Thyroid gland (tissue), 4 donors: ENCODE measurements around the gene C11orf91. TPM values are rescaled to one million over a fixed set of nuclear protein-coding genes. Genes with fewer than 3 reads are reported as not detected.
"Not testable (repeated sequence)": the region's sequence is repeated elsewhere in the genome, so short reads cannot be mapped to it uniquely, and the experiment has no call there.

Experiments used
- DNase-seq, 2 donors: peaks; one replicate each; pipeline ENCODE4 v3.0.0-alpha.2; 2019
- H3K27ac ChIP-seq, 3 donors: fragments of 200-600 bp; sonication (generic); 1 replicate in 2 of 3; 2 replicates in 1 of 3; pipeline ENCODE4 v1.5.1; 2016 to 2019; ENCODE audit warnings: mild to moderate bottlenecking in 1 of 3, moderate library complexity in 1 of 3
- H3K27me3 ChIP-seq: fragments of 200-600 bp; sonication (generic); one replicate; pipeline ENCODE4 v1.5.1; 2019
- H3K36me3 ChIP-seq, 2 donors: fragments of 200-600 bp; sonication (generic); one replicate each; pipeline ENCODE4 v1.5.1; 2016 to 2019
- H3K4me1 ChIP-seq, 2 donors: fragments of 200-600 bp; sonication (generic); one replicate each; pipeline ENCODE4 v1.5.1; 2017 to 2019
- H3K4me3 ChIP-seq, 3 donors: fragments of 200-600 bp; sonication (generic); replicated peaks in 1 of 3; 1 replicate in 2 of 3; 2 replicates in 1 of 3; pipeline ENCODE4 v1.5.1; 2016; ENCODE audit warnings: mild to moderate bottlenecking in 1 of 3
- H3K9me3 ChIP-seq: fragments of 200-600 bp; sonication (generic); one replicate; pipeline ENCODE4 v1.5.1; 2017
- CTCF ChIP-seq, 6 experiments: fragments of 200-600 bp in 3 of 6; fragments of 450-650 bp in 3 of 6; sonication (generic) in 3 of 6; IDR thresholded peaks; one replicate each; pipeline ENCODE4 v1.5.1; 2016 to 2019; ENCODE audit warnings: antibody characterized with exemption in 6 of 6, mild to moderate bottlenecking in 2 of 6, inconsistent platforms in 1 of 6, moderate library complexity in 1 of 6
- POLR2A ChIP-seq, 2 donors: fragments of 450-650 bp; IDR thresholded peaks; one replicate each; pipeline ENCODE4 v1.6.1; 2017; ENCODE audit warnings: antibody characterized with exemption in 2 of 2, mild to moderate bottlenecking in 2 of 2, moderate library complexity in 1 of 2
- WGBS, 2 donors: methylation state at CpG; one replicate each; pipeline ENCODE4 v1.1.5; 2017; 5-methylcytosine and 5-hydroxymethylcytosine counted together
- intact Hi-C: fragments of 100-400 bp; cut with DNase I; formaldehyde crosslinking; loops from one replicate; pipeline ENCODE4 v1.15.1; 2023
- total RNA-seq, 4 donors: library from RNA; depleted of rRNA; stranded (reverse); fragments of >200 nt; gene quantifications; one replicate each; pipeline ENCODE4 v1.2.3, GENCODE V29; 2016

Gene C11orf91
- total RNA-seq, 4 donors from 2014 or later, result not detected

- Histone ChIP-seq H3K36me3 (no peaks in the 10 kb centered on the region), H3K9me3 (no peaks in the 10 kb centered on the region), H3K4me3 (peak overlapping the region in 1 of 3 donors; percentile 89), H3K27me3 (no peaks in the 10 kb centered on the region), H3K27ac (peak overlapping the region; percentile 64 to 97 (median 97)), H3K4me1 (peaks cover 22 to 29% of the 10 kb centered on the region in 2 donors)
- 72 to 80% methylated on average over 7 of the region's 7 CpGs for WGBS, 2 donors
- intact Hi-C loops, result no loop called here
- no peak for DNase-seq
- TF ChIP-seq POLR2A (IDR thresholded peaks at IDR 0.05) (no peak), CTCF (IDR thresholded peaks at IDR 0.05) (no peak)
These were observed 33.4 kb upstream of the C11orf91 start for GRCh38 chr11:33733980-33734379.

GRCh38 chr11:33731723-33732531 is 31.3 kb upstream of the C11orf91 start:
- H3K27me3 ChIP-seq, result no peaks in the 10 kb centered on the region
- peak overlapping the region in 1 of 3 donors; percentile 97 for H3K27ac ChIP-seq
- no peak overlapping the region for H3K4me3 ChIP-seq
- peaks cover 22 to 26% of the 10 kb centered on the region in 2 donors for H3K4me1 ChIP-seq
- TF ChIP-seq CTCF (IDR thresholded peaks at IDR 0.05) (no peak), POLR2A (IDR thresholded peaks at IDR 0.05) (no peak)
- H3K9me3 ChIP-seq, result no peaks in the 10 kb centered on the region
- 82 to 88% methylated on average over 9 of the region's 9 CpGs for WGBS, 2 donors
- H3K36me3 ChIP-seq, result no peaks in the 10 kb centered on the region
- intact Hi-C loops, result no loop called here
- no peak for DNase-seq

- 78 to 84% methylated on average over 7 of the region's 7 CpGs for WGBS, 2 donors
- intact Hi-C loops, result no loop called here
- H3K36me3 ChIP-seq, result no peaks in the 10 kb centered on the region
- H3K27me3 ChIP-seq, result no peaks in the 10 kb centered on the region
- DNase-seq, result no peak
- no peak for TF ChIP-seq CTCF (IDR thresholded peaks at IDR 0.05)
- TF ChIP-seq POLR2A (IDR thresholded peaks at IDR 0.05), result no peak
- peaks cover 19 to 21% of the 10 kb centered on the region in 2 donors for H3K4me1 ChIP-seq
- no peak overlapping the region for H3K27ac ChIP-seq
- H3K4me3 ChIP-seq, result no peak overlapping the region
- H3K9me3 ChIP-seq, result no peaks in the 10 kb centered on the region
These were observed 30.1 kb upstream of the C11orf91 start for GRCh38 chr11:33730716-33731115.

GRCh38 chr11:33729072-33729664 is 28.5 kb upstream of the C11orf91 start:
- H3K4me3 ChIP-seq, H3K9me3 ChIP-seq, H3K27me3 ChIP-seq, DNase-seq, H3K36me3 ChIP-seq, intact Hi-C loops, H3K27ac ChIP-seq: not testable (repeated sequence)
- WGBS, 2 donors, result 86 to 89% methylated on average over 5 of the region's 5 CpGs
- peaks cover 23 to 31% of the 10 kb centered on the region in 2 donors for H3K4me1 ChIP-seq

GRCh38 chr11:33727539-33727938 is 26.9 kb upstream of the C11orf91 start:
- H3K4me3 ChIP-seq, H3K27ac ChIP-seq, H3K36me3 ChIP-seq, intact Hi-C loops, DNase-seq, H3K9me3 ChIP-seq, H3K27me3 ChIP-seq: not testable (repeated sequence)
- 60 to 72% methylated on average over 1 of the region's 1 CpG for WGBS, 2 donors
- H3K4me1 ChIP-seq, result peaks cover 35 to 39% of the 10 kb centered on the region in 2 donors

GRCh38 chr11:33725496-33725895 is 24.9 kb upstream of the C11orf91 start:
- peak overlapping the region in 2 of 3 donors; percentile 92 to 98 for H3K27ac ChIP-seq
- TF ChIP-seq CTCF (IDR thresholded peaks at IDR 0.05) (no peak), POLR2A (IDR thresholded peaks at IDR 0.05) (no peak)
- H3K4me1 ChIP-seq, result peaks cover 33 to 41% of the 10 kb centered on the region in 2 donors
- WGBS, 2 donors, result 84 to 86% methylated on average over 5 of the region's 5 CpGs
- intact Hi-C loops, result no loop called here
- H3K4me3 ChIP-seq, result no peak overlapping the region
- DNase-seq, result no peak
- no peaks in the 10 kb centered on the region for H3K27me3 ChIP-seq
- H3K9me3 ChIP-seq, result no peaks in the 10 kb centered on the region
- peaks cover 0 to 8% of the 10 kb centered on the region in 2 donors for H3K36me3 ChIP-seq
